GM12878 (cell line): Measurements from ENCODE around the gene RGSL1.

Experiments
- CHD2 ChIP-seq: IDR thresholded peaks from 2 replicates; pipeline ENCODE4 v1.6.1; 2011; ENCODE audit warnings: low read depth, low read length, improper control_type of control experiment, borderline replicate concordance
- EP300 ChIP-seq, 2 experiments: fragments of 150-350 bp in 1 of 2; IDR thresholded peaks; 2 replicates each; pipeline ENCODE4 v1.6.1; 2011 to 2012; ENCODE audit warnings: low read depth in 2 of 2, low read length in 2 of 2, borderline replicate concordance in 1 of 2, improper control_type of control experiment in 1 of 2, inconsistent platforms in 1 of 2; ENCODE audit not compliant: control insufficient read depth in 1 of 2
- EZH2 ChIP-seq: IDR thresholded peaks from 2 replicates; pipeline ENCODE4 v1.6.1; 2012; ENCODE audit warnings: low read depth, mild to moderate bottlenecking, control low read depth, inconsistent platforms, low read length, borderline replicate concordance; ENCODE audit not compliant: control insufficient read depth
- FOS ChIP-seq: IDR thresholded peaks from 3 replicates; pipeline ENCODE4 v1.6.1; 2011; ENCODE audit warnings: borderline replicate concordance; ENCODE audit not compliant: insufficient read length; ENCODE audit errors: extremely low read depth
- SMAD1 ChIP-seq: fragments of 450-650 bp; IDR thresholded peaks from 2 replicates; pipeline ENCODE4 v1.6.1; 2018; ENCODE audit warnings: mild to moderate bottlenecking, low read depth; ENCODE audit not compliant: partially characterized antibody
- STAT3 ChIP-seq: IDR thresholded peaks from 2 replicates; pipeline ENCODE4 v1.6.1; 2011; ENCODE audit warnings: low read depth, low read length, improper control_type of control experiment
- TF ChIP-seq, protein P1 (sequence below), 3 experiments: IDR thresholded peaks in 2 of 3; conservative IDR thresholded peaks in 1 of 3; 2 replicates each; pipeline ENCODE4 v1.5.1; 2011; ENCODE audit warnings: low read depth in 3 of 3, low read length in 3 of 3, mild to moderate bottlenecking in 3 of 3, control low read depth in 2 of 3, moderate library complexity in 2 of 3, inconsistent platforms in 1 of 3, mixed read lengths in 1 of 3; ENCODE audit not compliant: control insufficient read depth in 2 of 3, insufficient read depth in 1 of 3; ENCODE audit errors: extremely low read depth in 1 of 3
- TF ChIP-seq, protein P2 (sequence below): IDR thresholded peaks from 2 replicates; pipeline ENCODE4 v1.6.1; 2011; ENCODE audit warnings: mild to moderate bottlenecking, low read depth, low read length, moderate library complexity; ENCODE audit not compliant: insufficient replicate concordance
- TF ChIP-seq, protein P3 (sequence below): IDR thresholded peaks from 2 replicates; pipeline ENCODE4 v1.6.1; 2012; ENCODE audit warnings: mild to moderate bottlenecking, low read depth, low read length
- TF ChIP-seq, protein P4 (sequence below): IDR thresholded peaks from 2 replicates; pipeline ENCODE4 v1.6.1; 2012; ENCODE audit warnings: low read depth, low read length, improper control_type of control experiment
- TF ChIP-seq, protein P5 (sequence below): fragments of 450-650 bp; IDR thresholded peaks from 2 replicates; pipeline ENCODE4 v1.6.1; 2016; ENCODE audit warnings: mild to moderate bottlenecking, moderate library complexity, borderline replicate concordance

DNA sequence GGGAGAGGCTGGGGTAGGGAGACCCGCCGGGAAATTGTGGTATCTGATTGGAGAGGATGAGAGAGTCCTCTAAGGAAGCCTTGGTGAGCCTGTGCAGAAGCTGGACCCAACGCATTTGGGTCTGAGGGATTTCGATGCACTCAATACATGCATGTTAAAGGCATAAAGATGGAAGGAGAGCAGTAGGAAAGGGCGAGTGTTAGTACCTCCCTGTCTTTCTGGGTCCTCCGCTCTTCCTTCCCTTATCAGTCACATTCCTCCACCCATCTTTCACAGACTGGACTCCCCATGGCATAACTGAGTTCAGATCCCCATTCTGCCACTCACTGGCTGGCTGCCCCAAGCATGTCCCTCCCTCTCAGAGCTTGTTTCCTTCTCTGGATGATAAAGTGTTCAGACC, 147.0 kb downstream of the RGSL1 start:
- TF ChIP-seq, protein P1, sequence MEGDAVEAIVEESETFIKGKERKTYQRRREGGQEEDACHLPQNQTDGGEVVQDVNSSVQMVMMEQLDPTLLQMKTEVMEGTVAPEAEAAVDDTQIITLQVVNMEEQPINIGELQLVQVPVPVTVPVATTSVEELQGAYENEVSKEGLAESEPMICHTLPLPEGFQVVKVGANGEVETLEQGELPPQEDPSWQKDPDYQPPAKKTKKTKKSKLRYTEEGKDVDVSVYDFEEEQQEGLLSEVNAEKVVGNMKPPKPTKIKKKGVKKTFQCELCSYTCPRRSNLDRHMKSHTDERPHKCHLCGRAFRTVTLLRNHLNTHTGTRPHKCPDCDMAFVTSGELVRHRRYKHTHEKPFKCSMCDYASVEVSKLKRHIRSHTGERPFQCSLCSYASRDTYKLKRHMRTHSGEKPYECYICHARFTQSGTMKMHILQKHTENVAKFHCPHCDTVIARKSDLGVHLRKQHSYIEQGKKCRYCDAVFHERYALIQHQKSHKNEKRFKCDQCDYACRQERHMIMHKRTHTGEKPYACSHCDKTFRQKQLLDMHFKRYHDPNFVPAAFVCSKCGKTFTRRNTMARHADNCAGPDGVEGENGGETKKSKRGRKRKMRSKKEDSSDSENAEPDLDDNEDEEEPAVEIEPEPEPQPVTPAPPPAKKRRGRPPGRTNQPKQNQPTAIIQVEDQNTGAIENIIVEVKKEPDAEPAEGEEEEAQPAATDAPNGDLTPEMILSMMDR (IDR thresholded peaks at IDR 0.05 in 2 of 3, conservative IDR thresholded peaks at IDR 0.05 in 1 of 3; ENCODE audit: control insufficient read depth in 2 of 3, extremely low read depth in 1 of 3, insufficient read depth in 1 of 3, low read depth in 3 of 3, low read length in 3 of 3), result no peak
- TF ChIP-seq, protein P2, sequence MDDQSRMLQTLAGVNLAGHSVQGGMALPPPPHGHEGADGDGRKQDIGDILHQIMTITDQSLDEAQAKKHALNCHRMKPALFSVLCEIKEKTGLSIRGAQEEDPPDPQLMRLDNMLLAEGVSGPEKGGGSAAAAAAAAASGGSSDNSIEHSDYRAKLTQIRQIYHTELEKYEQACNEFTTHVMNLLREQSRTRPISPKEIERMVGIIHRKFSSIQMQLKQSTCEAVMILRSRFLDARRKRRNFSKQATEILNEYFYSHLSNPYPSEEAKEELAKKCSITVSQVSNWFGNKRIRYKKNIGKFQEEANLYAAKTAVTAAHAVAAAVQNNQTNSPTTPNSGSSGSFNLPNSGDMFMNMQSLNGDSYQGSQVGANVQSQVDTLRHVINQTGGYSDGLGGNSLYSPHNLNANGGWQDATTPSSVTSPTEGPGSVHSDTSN, result no peak
- TF ChIP-seq SMAD1 (no peak), EP300 (IDR thresholded peaks at IDR 0.05; ENCODE audit: borderline replicate concordance in 1 of 2, control insufficient read depth in 1 of 2, low read depth in 2 of 2, low read length in 2 of 2) (no peak), FOS (no peak), CHD2 (no peak), EZH2 (no peak), STAT3 (no peak)
- TF ChIP-seq, protein P3, sequence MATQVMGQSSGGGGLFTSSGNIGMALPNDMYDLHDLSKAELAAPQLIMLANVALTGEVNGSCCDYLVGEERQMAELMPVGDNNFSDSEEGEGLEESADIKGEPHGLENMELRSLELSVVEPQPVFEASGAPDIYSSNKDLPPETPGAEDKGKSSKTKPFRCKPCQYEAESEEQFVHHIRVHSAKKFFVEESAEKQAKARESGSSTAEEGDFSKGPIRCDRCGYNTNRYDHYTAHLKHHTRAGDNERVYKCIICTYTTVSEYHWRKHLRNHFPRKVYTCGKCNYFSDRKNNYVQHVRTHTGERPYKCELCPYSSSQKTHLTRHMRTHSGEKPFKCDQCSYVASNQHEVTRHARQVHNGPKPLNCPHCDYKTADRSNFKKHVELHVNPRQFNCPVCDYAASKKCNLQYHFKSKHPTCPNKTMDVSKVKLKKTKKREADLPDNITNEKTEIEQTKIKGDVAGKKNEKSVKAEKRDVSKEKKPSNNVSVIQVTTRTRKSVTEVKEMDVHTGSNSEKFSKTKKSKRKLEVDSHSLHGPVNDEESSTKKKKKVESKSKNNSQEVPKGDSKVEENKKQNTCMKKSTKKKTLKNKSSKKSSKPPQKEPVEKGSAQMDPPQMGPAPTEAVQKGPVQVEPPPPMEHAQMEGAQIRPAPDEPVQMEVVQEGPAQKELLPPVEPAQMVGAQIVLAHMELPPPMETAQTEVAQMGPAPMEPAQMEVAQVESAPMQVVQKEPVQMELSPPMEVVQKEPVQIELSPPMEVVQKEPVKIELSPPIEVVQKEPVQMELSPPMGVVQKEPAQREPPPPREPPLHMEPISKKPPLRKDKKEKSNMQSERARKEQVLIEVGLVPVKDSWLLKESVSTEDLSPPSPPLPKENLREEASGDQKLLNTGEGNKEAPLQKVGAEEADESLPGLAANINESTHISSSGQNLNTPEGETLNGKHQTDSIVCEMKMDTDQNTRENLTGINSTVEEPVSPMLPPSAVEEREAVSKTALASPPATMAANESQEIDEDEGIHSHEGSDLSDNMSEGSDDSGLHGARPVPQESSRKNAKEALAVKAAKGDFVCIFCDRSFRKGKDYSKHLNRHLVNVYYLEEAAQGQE, result no peak
- TF ChIP-seq, protein P4, sequence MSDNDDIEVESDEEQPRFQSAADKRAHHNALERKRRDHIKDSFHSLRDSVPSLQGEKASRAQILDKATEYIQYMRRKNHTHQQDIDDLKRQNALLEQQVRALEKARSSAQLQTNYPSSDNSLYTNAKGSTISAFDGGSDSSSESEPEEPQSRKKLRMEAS, result no peak
- TF ChIP-seq, protein P5, sequence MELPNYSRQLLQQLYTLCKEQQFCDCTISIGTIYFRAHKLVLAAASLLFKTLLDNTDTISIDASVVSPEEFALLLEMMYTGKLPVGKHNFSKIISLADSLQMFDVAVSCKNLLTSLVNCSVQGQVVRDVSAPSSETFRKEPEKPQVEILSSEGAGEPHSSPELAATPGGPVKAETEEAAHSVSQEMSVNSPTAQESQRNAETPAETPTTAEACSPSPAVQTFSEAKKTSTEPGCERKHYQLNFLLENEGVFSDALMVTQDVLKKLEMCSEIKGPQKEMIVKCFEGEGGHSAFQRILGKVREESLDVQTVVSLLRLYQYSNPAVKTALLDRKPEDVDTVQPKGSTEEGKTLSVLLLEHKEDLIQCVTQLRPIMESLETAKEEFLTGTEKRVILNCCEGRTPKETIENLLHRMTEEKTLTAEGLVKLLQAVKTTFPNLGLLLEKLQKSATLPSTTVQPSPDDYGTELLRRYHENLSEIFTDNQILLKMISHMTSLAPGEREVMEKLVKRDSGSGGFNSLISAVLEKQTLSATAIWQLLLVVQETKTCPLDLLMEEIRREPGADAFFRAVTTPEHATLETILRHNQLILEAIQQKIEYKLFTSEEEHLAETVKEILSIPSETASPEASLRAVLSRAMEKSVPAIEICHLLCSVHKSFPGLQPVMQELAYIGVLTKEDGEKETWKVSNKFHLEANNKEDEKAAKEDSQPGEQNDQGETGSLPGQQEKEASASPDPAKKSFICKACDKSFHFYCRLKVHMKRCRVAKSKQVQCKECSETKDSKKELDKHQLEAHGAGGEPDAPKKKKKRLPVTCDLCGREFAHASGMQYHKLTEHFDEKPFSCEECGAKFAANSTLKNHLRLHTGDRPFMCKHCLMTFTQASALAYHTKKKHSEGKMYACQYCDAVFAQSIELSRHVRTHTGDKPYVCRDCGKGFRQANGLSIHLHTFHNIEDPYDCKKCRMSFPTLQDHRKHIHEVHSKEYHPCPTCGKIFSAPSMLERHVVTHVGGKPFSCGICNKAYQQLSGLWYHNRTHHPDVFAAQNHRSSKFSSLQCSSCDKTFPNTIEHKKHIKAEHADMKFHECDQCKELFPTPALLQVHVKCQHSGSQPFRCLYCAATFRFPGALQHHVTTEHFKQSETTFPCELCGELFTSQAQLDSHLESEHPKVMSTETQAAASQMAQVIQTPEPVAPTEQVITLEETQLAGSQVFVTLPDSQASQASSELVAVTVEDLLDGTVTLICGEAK, result no peak
